Stimulated activated CD4-positive, alpha-beta T cell treated with anti-CD3 and anti-CD28 coated beads, Interleukin-12 subunit alpha, Interleukin-12 subunit beta, amount 100 ng/mL, for 48 hours (primary cell): ENCODE measurements around the gene RAD51D.
"Not testable (repeated sequence)": the region's sequence is repeated elsewhere in the genome, so short reads cannot be mapped to it uniquely, and the experiment has no call there.

Source experiments
- DNase-seq, 3 donors: peaks; one replicate each; pipeline ENCODE4 v3.0.0-alpha.2; 2020; ENCODE audit warnings: low read depth in 2 of 3, low spot score in 1 of 3

RAD51D gene

GRCh38 chr17:35069311-35069710 is 50.3 kb downstream of the RAD51D start:
- no peak for DNase-seq

GRCh38 chr17:35068249-35068648 is 51.4 kb downstream of the RAD51D start:
- DNase-seq: no peak

GRCh38 chr17:35065880-35066279 is 53.8 kb downstream of the RAD51D start:
- no peak for DNase-seq

GRCh38 chr17:35064516-35065215 is 55.0 kb downstream of the RAD51D start:
- no peak for DNase-seq

- DNase-seq: peak; percentile 80 to 89 (median 82)
Measured at GRCh38 chr17:35063514-35064223, 56.0 kb downstream of the RAD51D start, which contains the start of gene RFFL. RFFL (minus strand) TSS chr17:35063707; CDS start chr17:35026553, 37,154 bp downstream.

GRCh38 chr17:35062308-35062707 is 57.4 kb downstream of the RAD51D start:
- no peak for DNase-seq

- no peak for DNase-seq
Measured at GRCh38 chr17:35057332-35057915, 62.2 kb downstream of the RAD51D start.

- no peak for DNase-seq
Measured at GRCh38 chr17:35056013-35056412, 63.6 kb downstream of the RAD51D start.

- DNase-seq: no peak
Measured at GRCh38 chr17:35053204-35053603, 66.5 kb downstream of the RAD51D start.

- DNase-seq: no peak
Measured at GRCh38 chr17:35052780-35053179, 66.9 kb downstream of the RAD51D start.

- DNase-seq: no peak
Measured at GRCh38 chr17:35052241-35052610, 67.4 kb downstream of the RAD51D start.

- DNase-seq: no peak
Measured at GRCh38 chr17:35051579-35052240, 68.0 kb downstream of the RAD51D start.

GRCh38 chr17:35051183-35051578 is 68.5 kb downstream of the RAD51D start:
- no peak for DNase-seq

- DNase-seq: no peak
Measured at GRCh38 chr17:35050170-35050569, 69.5 kb downstream of the RAD51D start.

GRCh38 chr17:35048685-35049379 is 70.8 kb downstream of the RAD51D start:
- no peak for DNase-seq

GRCh38 chr17:35046740-35047283 is 72.8 kb downstream of the RAD51D start:
- DNase-seq: peak; percentile 34 to 63 (median 61)

GRCh38 chr17:35046245-35046644 is 73.4 kb downstream of the RAD51D start:
- no peak for DNase-seq

GRCh38 chr17:35045458-35045979 is 74.1 kb downstream of the RAD51D start:
- not testable (repeated sequence) for DNase-seq

GRCh38 chr17:35044181-35044580 is 75.5 kb downstream of the RAD51D start:
- DNase-seq: no peak
